Measurements from ENCODE around the gene POLR3E. TPM values are rescaled to one million over a fixed set of nuclear protein-coding genes. Genes with fewer than 3 reads are reported as not detected.

Gene POLR3E
- total and polyA plus RNA-seq, 2 donors (not counting 3 experiments of a cell fraction or from before 2014, with no cell fraction given): 48.3 to 62.2 TPM

- H3K79me2 ChIP-seq (ENCODE audit: control insufficient read depth, insufficient read depth, low read length): peaks cover 7% of the 10 kb centered on the region
- dilution Hi-C loops (cut with MboI; ENCODE audit: extremely low pct_ligation_motif_present, low sequenced_read_pairs): no loop called here
- intact Hi-C loops (cut with micrococcal nuclease): no loop called here
- H3K27me3 ChIP-seq (ENCODE audit: control insufficient read depth in 2 of 2, insufficient read depth in 2 of 2, low read length in 2 of 2): no peaks in the 10 kb centered on the region
- no peak for DNase-seq (ENCODE audit: low read depth, low spot score)
- H3K36me3 ChIP-seq (ENCODE audit: control insufficient read depth in 2 of 2, extremely low read depth in 1 of 2, insufficient read depth in 2 of 2, low read length in 2 of 2): peaks cover 20 to 23% of the 10 kb centered on the region in 2 experiments
- FAIRE-seq: no peak
- no peak overlapping the region for H3K4me3 ChIP-seq (replicated peaks in 1 of 3; ENCODE audit: insufficient read depth in 1 of 3, low read depth in 1 of 3, low read length in 3 of 3)
- H3K9me1 ChIP-seq (replicated peaks; ENCODE audit: control insufficient read depth, extremely low read depth, insufficient read depth, low read length): no peaks in the 10 kb centered on the region
- ChIA-PET POLR2A (no interaction called here), CTCF (interaction anchor here (1.8 kb wide), 1 partner anchor 16 kb away, joined by 8 read pairs; no protein-coding TSS in a partner anchor)
- H2AFZ ChIP-seq (ENCODE audit: low read depth, low read length): no peak overlapping the region
- no peaks in the 10 kb centered on the region for H3K9me3 ChIP-seq (replicated peaks; ENCODE audit: control insufficient read depth, insufficient read depth, low read length)
- no peaks in the 10 kb centered on the region for H4K20me1 ChIP-seq (replicated peaks; ENCODE audit: control insufficient read depth, extremely low read depth, insufficient read depth, low read length)
- H3K27ac ChIP-seq (ENCODE audit: insufficient read depth, low read depth, low read length): no peak overlapping the region
- no peak overlapping the region for H3K4me2 ChIP-seq (ENCODE audit: insufficient read depth, low read length)
- no peak for TF ChIP-seq CTCF (IDR thresholded peaks at IDR 0.05; ENCODE audit: extremely low read depth in 1 of 2, insufficient read depth in 1 of 2, low read depth in 1 of 2, low read length in 2 of 2)
- TF ChIP-seq EZH2 (IDR thresholded peaks at IDR 0.05; ENCODE audit: borderline replicate concordance, low read depth, low read length, severe bottlenecking): no peak
- no peak for TF ChIP-seq POLR2AphosphoS5 (IDR thresholded peaks at IDR 0.05; ENCODE audit: insufficient read depth, low read depth, low read length)
- no peak for TF ChIP-seq POLR2A (IDR thresholded peaks at IDR 0.05; ENCODE audit: low read depth, low read length)
- TF ChIP-seq MYC (IDR thresholded peaks at IDR 0.05; ENCODE audit: low read depth, low read length): no peak
- TF ChIP-seq FOS (IDR thresholded peaks at IDR 0.05; ENCODE audit: borderline replicate concordance, insufficient read depth, low read length): no peak
- TF ChIP-seq, protein P1, sequence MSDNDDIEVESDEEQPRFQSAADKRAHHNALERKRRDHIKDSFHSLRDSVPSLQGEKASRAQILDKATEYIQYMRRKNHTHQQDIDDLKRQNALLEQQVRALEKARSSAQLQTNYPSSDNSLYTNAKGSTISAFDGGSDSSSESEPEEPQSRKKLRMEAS (IDR thresholded peaks at IDR 0.05; ENCODE audit: insufficient read depth, insufficient read length): no peak
- no peak for TF ChIP-seq GATA2 (IDR thresholded peaks at IDR 0.05; ENCODE audit: insufficient read depth, insufficient read length, low read depth, low read length)
- TF ChIP-seq JUN (IDR thresholded peaks at IDR 0.05; ENCODE audit: borderline replicate concordance, insufficient read depth, insufficient read length, low read depth): no peak
- no peaks in the 10 kb centered on the region for H3K4me1 ChIP-seq (ENCODE audit: control insufficient read depth, extremely low read depth, insufficient read depth, low read length)
- no TSS peak for BruUV-seq (replicated peaks)
- no peak overlapping the region for H3K9ac ChIP-seq (replicated peaks; ENCODE audit: extremely low read depth, insufficient read depth, low read length)
Measured at GRCh38 chr16:22336581-22336980, 39.4 kb downstream of the POLR3E start.
